Ovary (tissue), 3 donors: ENCODE measurements around the gene ZNF891.

Source experiments
- CTCF ChIP-seq, 3 donors: fragments of 450-650 bp in 2 of 3; fragments of 200-600 bp in 1 of 3; IDR thresholded peaks; one replicate each; pipeline versions ENCODE4 v1.5.1 to v1.8.0; 2016 to 2022; ENCODE audit warnings: antibody characterized with exemption in 3 of 3, mild to moderate bottlenecking in 1 of 3
- EP300 ChIP-seq: sonication (generic); formaldehyde crosslinking; IDR thresholded peaks from one replicate; pipeline ENCODE4 v1.6.1; 2017; ENCODE audit warnings: antibody characterized with exemption
- POLR2A ChIP-seq: fragments of 450-650 bp; IDR thresholded peaks from one replicate; pipeline ENCODE4 v1.6.1; 2017; ENCODE audit warnings: antibody characterized with exemption, mild to moderate bottlenecking, moderate library complexity
- donor health status: DM: no; HTN: no; CAD: no.

- TF ChIP-seq CTCF (IDR thresholded peaks at IDR 0.05) (no peak), POLR2A (no peak), EP300 (no peak)
These were observed 9.5 kb downstream of the ZNF891 start for GRCh38 chr12:133120385-133121191.
